GM21529 (cell line): Measurements from ENCODE around the gene COA4.

Experiments used
- ATAC-seq: cut with Tn5 transposase; IDR thresholded peaks from one replicate; pipeline ENCODE4 v1.9.1; 2021; ENCODE audit not compliant: unreplicated experiment

COA4 gene

GRCh38 chr11:73866095-73866579 lies 10.5 kb downstream of the COA4 start:
- ATAC-seq, result no peak

- ATAC-seq, result no peak
These were observed 13.7 kb downstream of the COA4 start for GRCh38 chr11:73862986-73863385.

GRCh38 chr11:73860202-73860601 lies 16.4 kb downstream of the COA4 start:
- no peak for ATAC-seq

GRCh38 chr11:73859671-73860070 lies 17.0 kb downstream of the COA4 start:
- ATAC-seq, result no peak

- ATAC-seq, result no peak
These were observed 20.5 kb downstream of the COA4 start for GRCh38 chr11:73856031-73856567.

- ATAC-seq, result no peak
These were observed 22.0 kb downstream of the COA4 start for GRCh38 chr11:73854680-73855079.

- no peak for ATAC-seq
These were observed 24.6 kb downstream of the COA4 start for GRCh38 chr11:73852049-73852448.

GRCh38 chr11:73851046-73851764 lies 25.4 kb downstream of the COA4 start:
- ATAC-seq, result no peak

- ATAC-seq, result no peak
These were observed 37.6 kb downstream of the COA4 start for GRCh38 chr11:73839123-73839457.

GRCh38 chr11:73838443-73839122 lies 38.1 kb downstream of the COA4 start:
- ATAC-seq, result no peak

- ATAC-seq, result no peak
These were observed 43.6 kb downstream of the COA4 start for GRCh38 chr11:73833067-73833466.

- ATAC-seq, result no peak
These were observed 46.4 kb downstream of the COA4 start for GRCh38 chr11:73830261-73830660.
